Calu3 (cell line): ENCODE data around the gene SRF. TPM values are rescaled to one million over a fixed set of nuclear protein-coding genes. Genes with fewer than 3 reads are reported as not detected.

Experiments used
- BruUV-seq: library from RNA; stranded (reverse); fragments of 400-500 nt; replicated peaks from 2 replicates; lab custom pipeline; 2021; lab: Mats Ljungman, UMichigan
- CTCF ChIA-PET: fragments of 300-600 bp; sonication (Branson Sonifier 250); formaldehyde crosslinking; loops from one replicate; lab custom pipeline; 2022; ENCODE audit warnings: antibody characterized with exemption; lab: Charles Lee
- DNase-seq: peaks from one replicate; pipeline ENCODE4 v3.0.0; 2022
- H3K27ac Mint-ChIP-seq: one replicate; pipeline ENCODE4 v1.8.0; 2022; ENCODE audit warnings: mixed read lengths; ENCODE audit not compliant: unreplicated experiment
- H3K27me3 Mint-ChIP-seq: one replicate; pipeline ENCODE4 v1.8.0; 2022; ENCODE audit warnings: mixed read lengths; ENCODE audit not compliant: unreplicated experiment
- H3K36me3 Mint-ChIP-seq: one replicate; pipeline ENCODE4 v1.8.0; 2022; ENCODE audit warnings: mild to moderate bottlenecking, moderate library complexity, mixed read lengths; ENCODE audit not compliant: insufficient read depth, unreplicated experiment
- H3K4me1 Mint-ChIP-seq: one replicate; pipeline ENCODE4 v1.8.0; 2022; ENCODE audit warnings: mild to moderate bottlenecking, low read depth, mixed read lengths; ENCODE audit not compliant: unreplicated experiment
- H3K4me3 Mint-ChIP-seq: one replicate; pipeline ENCODE4 v1.8.0; 2022; ENCODE audit warnings: mild to moderate bottlenecking, low read depth, moderate library complexity, mixed read lengths; ENCODE audit not compliant: unreplicated experiment
- H3K9me3 Mint-ChIP-seq: one replicate; pipeline ENCODE4 v1.8.0; 2022; ENCODE audit warnings: low read depth, mixed read lengths; ENCODE audit not compliant: unreplicated experiment
- intact Hi-C: fragments of 100-400 bp; cut with micrococcal nuclease; formaldehyde crosslinking; loops from one replicate; pipeline ENCODE4 v1.10.0; 2022; ENCODE audit not compliant: unreplicated experiment
- total RNA-seq: library from RNA; stranded (reverse); gene quantifications from 2 replicates; pipeline ENCODE4 v1.2.3, GENCODE V29; 2022
- TF ChIP-seq, protein P1 (sequence below): fragments of 200-600 bp; IDR thresholded peaks from one replicate; pipeline ENCODE4 v1.8.0; 2022; ENCODE audit warnings: antibody characterized with exemption; ENCODE audit not compliant: unreplicated experiment

The SRF gene
- total RNA-seq, 1 experiment from 2014 or later = 48.0 TPM

- no TSS peak for BruUV-seq
- DNase-seq = no peak
- no peaks in the 10 kb centered on the region for H3K9me3 Mint-ChIP-seq
- intact Hi-C loops = no loop called here
- H3K36me3 Mint-ChIP-seq = peaks cover 43% of the 10 kb centered on the region
- TF ChIP-seq, protein P1, sequence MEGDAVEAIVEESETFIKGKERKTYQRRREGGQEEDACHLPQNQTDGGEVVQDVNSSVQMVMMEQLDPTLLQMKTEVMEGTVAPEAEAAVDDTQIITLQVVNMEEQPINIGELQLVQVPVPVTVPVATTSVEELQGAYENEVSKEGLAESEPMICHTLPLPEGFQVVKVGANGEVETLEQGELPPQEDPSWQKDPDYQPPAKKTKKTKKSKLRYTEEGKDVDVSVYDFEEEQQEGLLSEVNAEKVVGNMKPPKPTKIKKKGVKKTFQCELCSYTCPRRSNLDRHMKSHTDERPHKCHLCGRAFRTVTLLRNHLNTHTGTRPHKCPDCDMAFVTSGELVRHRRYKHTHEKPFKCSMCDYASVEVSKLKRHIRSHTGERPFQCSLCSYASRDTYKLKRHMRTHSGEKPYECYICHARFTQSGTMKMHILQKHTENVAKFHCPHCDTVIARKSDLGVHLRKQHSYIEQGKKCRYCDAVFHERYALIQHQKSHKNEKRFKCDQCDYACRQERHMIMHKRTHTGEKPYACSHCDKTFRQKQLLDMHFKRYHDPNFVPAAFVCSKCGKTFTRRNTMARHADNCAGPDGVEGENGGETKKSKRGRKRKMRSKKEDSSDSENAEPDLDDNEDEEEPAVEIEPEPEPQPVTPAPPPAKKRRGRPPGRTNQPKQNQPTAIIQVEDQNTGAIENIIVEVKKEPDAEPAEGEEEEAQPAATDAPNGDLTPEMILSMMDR = no peak
- no peaks in the 10 kb centered on the region for H3K27me3 Mint-ChIP-seq
- H3K27ac Mint-ChIP-seq = peak overlapping the region; percentile 5
- CTCF ChIA-PET = interaction anchor here (0.7 kb wide), 1 partner anchor 242 kb away, joined by 10 read pairs; no protein-coding TSS in a partner anchor
- no peak overlapping the region for H3K4me3 Mint-ChIP-seq
- peaks cover 17% of the 10 kb centered on the region for H3K4me1 Mint-ChIP-seq
These were observed 49.4 kb downstream of the SRF start for GRCh38 chr6:43220439-43220951.

DNA sequence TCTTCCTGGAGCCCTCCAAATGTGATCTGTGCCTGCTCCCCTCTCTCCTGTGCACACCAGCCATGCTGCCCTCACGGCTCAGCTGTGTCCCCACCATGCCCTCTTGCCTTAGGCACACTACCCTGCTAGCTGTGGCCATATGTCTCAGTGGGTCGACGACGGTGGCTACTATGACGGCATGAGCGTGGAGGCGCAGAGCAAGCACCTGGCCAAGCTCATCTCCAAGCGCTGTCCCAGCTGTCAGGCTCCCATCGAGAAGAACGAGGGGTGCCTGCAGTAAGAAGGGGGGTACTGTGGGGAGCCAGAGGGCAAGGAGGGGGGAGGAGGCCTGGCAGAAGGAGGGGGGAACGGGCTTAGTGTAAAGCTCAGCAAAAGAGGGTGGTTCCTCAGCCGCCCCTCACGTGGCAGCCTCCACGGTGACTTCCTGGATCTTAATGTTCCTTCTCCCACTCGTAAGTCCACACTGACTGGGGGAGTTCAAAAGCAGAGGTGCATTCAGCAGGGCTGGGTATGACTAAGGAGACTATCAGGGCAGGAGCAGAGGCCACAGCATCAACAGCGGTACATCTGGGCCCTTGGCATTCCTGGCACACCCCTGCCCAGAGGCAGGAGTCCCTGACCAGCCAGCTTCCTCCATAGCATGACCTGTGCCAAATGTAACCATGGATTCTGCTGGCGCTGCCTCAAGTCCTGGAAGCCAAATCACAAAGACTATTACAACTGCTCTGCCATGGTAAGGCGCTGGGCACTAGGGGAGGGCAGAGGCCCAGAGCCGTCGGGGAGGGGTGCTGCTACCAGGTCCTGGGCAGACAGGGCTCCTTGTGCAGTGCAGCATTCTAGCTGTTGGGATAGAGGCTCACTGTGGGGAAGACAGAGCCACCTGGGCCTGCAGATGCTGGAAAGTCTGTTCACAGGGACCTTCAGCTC is 50.2 kb downstream of the SRF start:
- no peaks in the 10 kb centered on the region for H3K27me3 Mint-ChIP-seq
- TF ChIP-seq, protein P1 = no peak
- no peak overlapping the region for H3K4me3 Mint-ChIP-seq
- H3K9me3 Mint-ChIP-seq = no peaks in the 10 kb centered on the region
- BruUV-seq = no TSS peak
- H3K27ac Mint-ChIP-seq = no peak overlapping the region
- peaks cover 49% of the 10 kb centered on the region for H3K36me3 Mint-ChIP-seq
- H3K4me1 Mint-ChIP-seq = peaks cover 25% of the 10 kb centered on the region
- CTCF ChIA-PET = interaction anchor here (0.7 kb wide), 1 partner anchor 241 kb away, joined by 10 read pairs; no protein-coding TSS in a partner anchor
- intact Hi-C loops = no loop called here
- no peak for DNase-seq

- no peak overlapping the region for H3K27ac Mint-ChIP-seq
- H3K4me3 Mint-ChIP-seq = no peak overlapping the region
- CTCF ChIA-PET = no interaction called here
- no peak for DNase-seq
- peaks cover 49% of the 10 kb centered on the region for H3K36me3 Mint-ChIP-seq
- no peaks in the 10 kb centered on the region for H3K27me3 Mint-ChIP-seq
- no peaks in the 10 kb centered on the region for H3K9me3 Mint-ChIP-seq
- H3K4me1 Mint-ChIP-seq = peaks cover 27% of the 10 kb centered on the region
- BruUV-seq = no TSS peak
- TF ChIP-seq, protein P1 = no peak
- intact Hi-C loops = no loop called here
These were observed 51.5 kb downstream of the SRF start for GRCh38 chr6:43222418-43223059.

DNA sequence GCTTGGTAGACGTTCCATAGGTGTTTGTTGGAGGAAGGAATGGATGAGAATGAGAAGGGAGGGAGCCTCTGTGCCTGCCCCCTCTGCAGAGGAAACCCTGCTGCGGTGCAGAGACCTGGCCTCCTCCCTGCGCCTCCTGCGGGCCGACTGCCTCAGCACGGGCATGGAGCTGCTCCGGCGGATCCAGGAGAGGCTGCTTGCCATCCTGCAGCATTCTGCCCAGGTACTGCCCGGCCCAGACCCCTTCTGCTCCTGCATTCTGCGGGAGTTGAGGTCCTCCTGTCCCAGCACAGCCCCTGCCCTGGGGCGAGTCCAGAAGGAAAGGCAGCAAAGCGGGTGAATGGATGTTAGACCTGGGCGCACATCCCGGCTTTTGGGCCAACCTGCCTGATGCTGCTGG is 52.1 kb downstream of the SRF start:
- Mint-ChIP-seq H3K36me3 (peaks cover 54% of the 10 kb centered on the region), H3K27ac (no peak overlapping the region), H3K9me3 (no peaks in the 10 kb centered on the region), H3K4me1 (peaks cover 27% of the 10 kb centered on the region), H3K27me3 (no peaks in the 10 kb centered on the region), H3K4me3 (no peak overlapping the region)
- TF ChIP-seq, protein P1 = no peak
- no peak for DNase-seq
- no TSS peak for BruUV-seq
- intact Hi-C loops = no loop called here
- CTCF ChIA-PET = interaction anchor here (0.6 kb wide), 1 partner anchor 475 kb away, joined by 5 read pairs; no protein-coding TSS in a partner anchor
